ENCODE results near the gene ADSS1. TPM values are rescaled to one million over a fixed set of nuclear protein-coding genes. Genes with fewer than 3 reads are reported as not detected.
A peak's percentile ranks its signal among the peaks of the same experiment; 100 is the strongest.

The ADSS1 gene
- total and polyA plus RNA-seq, 9 donors: 2.6 to 9.8 (median 4.1) TPM

- Histone ChIP-seq H3K36me3 (no peaks in the 10 kb centered on the region), H3K27ac (no peak overlapping the region), H3K27me3 (no peaks in the 10 kb centered on the region), H3K4me3 (no peak overlapping the region), H3K4me1 (ENCODE audit: insufficient read depth) (no peaks in the 10 kb centered on the region), H3K9me3 (no peaks in the 10 kb centered on the region)
- intact Hi-C loops (cut with DNase I): loop anchor here in 3 of 4 donors (5.0 kb wide), 1 partner anchor 56 kb away; no protein-coding TSS in a partner anchor
- TF ChIP-seq CTCF (IDR thresholded peaks at IDR 0.05) (peak; percentile 80 to 96 (median 95)), EP300 (IDR thresholded peaks at IDR 0.05) (no peak)
- peak; percentile 49 to 82 (median 77) for DNase-seq
- WGBS, 3 donors: 36 to 40% (median 38%) methylated on average over 17 to 20 of the region's 20 CpGs
These were observed 15.3 kb upstream of the ADSS1 start for GRCh38 chr14:104708606-104709268.

GRCh38 chr14:104709387-104710039 lies 14.5 kb upstream of the ADSS1 start:
- DNase-seq: no peak
- Histone ChIP-seq H3K4me3 (no peak overlapping the region), H3K36me3 (no peaks in the 10 kb centered on the region), H3K27me3 (no peaks in the 10 kb centered on the region), H3K27ac (no peak overlapping the region), H3K9me3 (no peaks in the 10 kb centered on the region), H3K4me1 (ENCODE audit: insufficient read depth) (no peaks in the 10 kb centered on the region)
- TF ChIP-seq EP300 (IDR thresholded peaks at IDR 0.05): no peak
- no peak for TF ChIP-seq CTCF (IDR thresholded peaks at IDR 0.05)
- TF ChIP-seq POLR2A (IDR thresholded peaks at IDR 0.05): no peak
- 68 to 77% (median 69%) methylated on average over 17 to 18 of the region's 18 CpGs for WGBS, 3 donors
- intact Hi-C loops (cut with DNase I): loop anchor here in 3 of 4 donors (5.0 kb wide), 1 partner anchor 57 kb away; no protein-coding TSS in a partner anchor

- Histone ChIP-seq H3K9me3 (no peaks in the 10 kb centered on the region), H3K27me3 (no peaks in the 10 kb centered on the region), H3K36me3 (no peaks in the 10 kb centered on the region), H3K4me1 (ENCODE audit: insufficient read depth) (no peaks in the 10 kb centered on the region), H3K4me3 (no peak overlapping the region), H3K27ac (no peak overlapping the region)
- TF ChIP-seq CTCF (IDR thresholded peaks at IDR 0.05): no peak
- TF ChIP-seq EP300 (IDR thresholded peaks at IDR 0.05): no peak
- no peak for TF ChIP-seq POLR2A (IDR thresholded peaks at IDR 0.05)
- intact Hi-C loops (cut with DNase I): no loop called here
- WGBS, 3 donors: 90 to 92% (median 91%) methylated on average over 27 to 34 of the region's 34 CpGs
- DNase-seq: no peak
These were observed 13.8 kb upstream of the ADSS1 start for GRCh38 chr14:104710071-104710735.

GRCh38 chr14:104712881-104713734 lies 10.9 kb upstream of the ADSS1 start:
- no peak for DNase-seq
- no peaks in the 10 kb centered on the region for H3K36me3 ChIP-seq
- H3K9me3 ChIP-seq: no peaks in the 10 kb centered on the region
- H3K4me1 ChIP-seq (ENCODE audit: insufficient read depth): no peaks in the 10 kb centered on the region
- H3K27me3 ChIP-seq: no peaks in the 10 kb centered on the region
- TF ChIP-seq EP300 (IDR thresholded peaks at IDR 0.05): no peak
- TF ChIP-seq POLR2A (IDR thresholded peaks at IDR 0.05): no peak
- TF ChIP-seq CTCF (IDR thresholded peaks at IDR 0.05): no peak
- no peak overlapping the region for H3K27ac ChIP-seq
- 87 to 90% (median 89%) methylated on average over 32 to 40 of the region's 40 CpGs for WGBS, 3 donors
- no peak overlapping the region for H3K4me3 ChIP-seq
- intact Hi-C loops (cut with DNase I): no loop called here
